Panc1 (cell line): ENCODE data around the gene HOXA5.
A peak's percentile ranks its signal among the peaks of the same experiment; 100 is the strongest.

ENCODE experiments used
- POLR2AphosphoS5 ChIP-seq: IDR thresholded peaks from 2 replicates; pipeline ENCODE4 v1.6.1; 2012; ENCODE audit warnings: mild to moderate bottlenecking, low read depth, low read length, moderate library complexity
- SIN3A ChIP-seq: IDR thresholded peaks from 2 replicates; pipeline ENCODE4 v1.6.1; 2012; ENCODE audit warnings: low read depth, mild to moderate bottlenecking, low read length, moderate library complexity, borderline replicate concordance; ENCODE audit not compliant: insufficient read depth
- TF ChIP-seq, protein P1 (sequence below): fragments of 450-650 bp; IDR thresholded peaks from 2 replicates; pipeline ENCODE4 v1.5.1; 2017; ENCODE audit warnings: mild to moderate bottlenecking

DNA sequence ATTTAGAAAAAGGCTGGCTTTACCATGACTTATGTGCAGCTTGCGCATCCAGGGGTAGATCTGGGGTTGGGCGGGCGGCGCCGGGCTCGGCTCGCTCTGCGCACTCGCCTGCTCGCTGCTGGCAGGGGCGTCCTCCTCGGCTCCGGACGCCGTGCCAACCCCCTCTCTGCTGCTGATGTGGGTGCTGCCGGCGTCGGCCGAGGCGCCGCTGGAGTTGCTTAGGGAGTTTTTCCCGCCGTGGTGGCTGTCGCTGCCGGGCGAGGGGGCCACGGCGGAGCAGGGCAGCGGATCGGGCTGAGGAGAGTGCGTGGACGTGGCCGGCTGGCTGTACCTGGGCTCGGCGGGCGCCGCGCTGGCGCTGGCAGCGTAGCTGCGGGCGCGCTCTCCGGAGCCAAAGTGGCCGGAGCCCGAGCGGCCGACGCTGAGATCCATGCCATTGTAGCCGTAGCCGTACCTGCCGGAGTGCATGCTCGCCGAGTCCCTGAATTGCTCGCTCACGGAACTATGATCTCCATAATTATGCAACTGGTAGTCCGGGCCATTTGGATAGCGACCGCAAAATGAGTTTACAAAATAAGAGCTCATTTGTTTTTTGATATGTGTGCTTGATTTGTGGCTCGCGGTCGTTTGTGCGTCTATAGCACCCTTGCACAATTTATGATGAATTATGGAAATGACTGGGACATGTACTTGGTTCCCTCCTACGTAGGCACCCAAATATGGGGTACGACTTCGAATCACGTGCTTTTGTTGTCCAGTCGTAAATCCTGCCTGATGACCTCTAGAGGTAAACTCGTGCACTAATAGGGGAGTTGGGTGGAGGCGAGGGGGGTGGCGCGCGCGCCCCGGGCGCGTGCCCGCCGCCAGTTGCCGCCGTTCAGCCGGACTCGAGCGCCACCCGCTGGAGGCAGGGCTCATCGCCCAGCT, at the start of gene HOXA5:
- TF ChIP-seq POLR2AphosphoS5, result no peak; the same call in 1 of the 2 replicates
- TF ChIP-seq, protein P1, sequence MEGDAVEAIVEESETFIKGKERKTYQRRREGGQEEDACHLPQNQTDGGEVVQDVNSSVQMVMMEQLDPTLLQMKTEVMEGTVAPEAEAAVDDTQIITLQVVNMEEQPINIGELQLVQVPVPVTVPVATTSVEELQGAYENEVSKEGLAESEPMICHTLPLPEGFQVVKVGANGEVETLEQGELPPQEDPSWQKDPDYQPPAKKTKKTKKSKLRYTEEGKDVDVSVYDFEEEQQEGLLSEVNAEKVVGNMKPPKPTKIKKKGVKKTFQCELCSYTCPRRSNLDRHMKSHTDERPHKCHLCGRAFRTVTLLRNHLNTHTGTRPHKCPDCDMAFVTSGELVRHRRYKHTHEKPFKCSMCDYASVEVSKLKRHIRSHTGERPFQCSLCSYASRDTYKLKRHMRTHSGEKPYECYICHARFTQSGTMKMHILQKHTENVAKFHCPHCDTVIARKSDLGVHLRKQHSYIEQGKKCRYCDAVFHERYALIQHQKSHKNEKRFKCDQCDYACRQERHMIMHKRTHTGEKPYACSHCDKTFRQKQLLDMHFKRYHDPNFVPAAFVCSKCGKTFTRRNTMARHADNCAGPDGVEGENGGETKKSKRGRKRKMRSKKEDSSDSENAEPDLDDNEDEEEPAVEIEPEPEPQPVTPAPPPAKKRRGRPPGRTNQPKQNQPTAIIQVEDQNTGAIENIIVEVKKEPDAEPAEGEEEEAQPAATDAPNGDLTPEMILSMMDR, result peak; percentile 95
- TF ChIP-seq SIN3A, result no peak
